SW480 (cell line): Measurements from ENCODE around the gene FFAR3.
"Not testable (repeated sequence)": the region's sequence is repeated elsewhere in the genome, so short reads cannot be mapped to it uniquely, and the experiment has no call there.

Source experiments
- DNase-seq: peaks from one replicate; pipeline ENCODE4 v3.0.0-alpha.2; 2016; ENCODE audit warnings: low spot score

FFAR3 gene

GRCh38 chr19:35350591-35350990 lies 7.7 kb upstream of the FFAR3 start:
- no peak for DNase-seq

GRCh38 chr19:35351411-35352176 lies 6.7 kb upstream of the FFAR3 start:
- DNase-seq: no peak

- DNase-seq: no peak
Measured at GRCh38 chr19:35352177-35352447, 6.1 kb upstream of the FFAR3 start.

- DNase-seq: peak; percentile 80
Measured at GRCh38 chr19:35352448-35353304, 5.6 kb upstream of the FFAR3 start.

GRCh38 chr19:35353635-35354034 lies 4.6 kb upstream of the FFAR3 start:
- no peak for DNase-seq

GRCh38 chr19:35354898-35355297 lies 3.4 kb upstream of the FFAR3 start:
- no peak for DNase-seq

GRCh38 chr19:35355791-35356460 lies 2.3 kb upstream of the FFAR3 start:
- no peak for DNase-seq

- not testable (repeated sequence) for DNase-seq
Measured at GRCh38 chr19:35358834-35359233, 574 bp downstream of the FFAR3 start.

- DNase-seq: not testable (repeated sequence)
Measured at GRCh38 chr19:35359395-35359794, 1.1 kb downstream of the FFAR3 start.

GRCh38 chr19:35360081-35360480 lies 1.8 kb downstream of the FFAR3 start:
- not testable (repeated sequence) for DNase-seq

GRCh38 chr19:35360880-35361420 lies 2.7 kb downstream of the FFAR3 start:
- no peak for DNase-seq

GRCh38 chr19:35362261-35363000 lies 4.2 kb downstream of the FFAR3 start:
- DNase-seq: no peak

- no peak for DNase-seq
Measured at GRCh38 chr19:35363001-35363590, 4.8 kb downstream of the FFAR3 start.

GRCh38 chr19:35363711-35364425 lies 5.6 kb downstream of the FFAR3 start:
- no peak for DNase-seq

GRCh38 chr19:35365303-35365702 lies 7.0 kb downstream of the FFAR3 start:
- DNase-seq: no peak

- DNase-seq: no peak
Measured at GRCh38 chr19:35368378-35368777, 10.1 kb downstream of the FFAR3 start.

- no peak for DNase-seq
Measured at GRCh38 chr19:35369522-35369921, 11.3 kb downstream of the FFAR3 start.

GRCh38 chr19:35370722-35371121 lies 12.5 kb downstream of the FFAR3 start, which contains the start of gene GPR42:
TSS of gene GPR42 (plus strand) at chr19:35371068. CDS start at chr19:35371360, 292 bp downstream.
- no peak for DNase-seq

GRCh38 chr19:35373492-35373891 lies 15.2 kb downstream of the FFAR3 start:
- DNase-seq: no peak

- DNase-seq: not testable (repeated sequence)
Measured at GRCh38 chr19:35374031-35374430, 15.8 kb downstream of the FFAR3 start.
